GM21717 (cell line): ENCODE results near the gene PARD3.

Experiments
- ATAC-seq: cut with Tn5 transposase; IDR thresholded peaks from one replicate; pipeline ENCODE4 v1.9.1; 2021; ENCODE audit warnings: mild to moderate bottlenecking, moderate library complexity; ENCODE audit not compliant: unreplicated experiment

PARD3 gene

DNA sequence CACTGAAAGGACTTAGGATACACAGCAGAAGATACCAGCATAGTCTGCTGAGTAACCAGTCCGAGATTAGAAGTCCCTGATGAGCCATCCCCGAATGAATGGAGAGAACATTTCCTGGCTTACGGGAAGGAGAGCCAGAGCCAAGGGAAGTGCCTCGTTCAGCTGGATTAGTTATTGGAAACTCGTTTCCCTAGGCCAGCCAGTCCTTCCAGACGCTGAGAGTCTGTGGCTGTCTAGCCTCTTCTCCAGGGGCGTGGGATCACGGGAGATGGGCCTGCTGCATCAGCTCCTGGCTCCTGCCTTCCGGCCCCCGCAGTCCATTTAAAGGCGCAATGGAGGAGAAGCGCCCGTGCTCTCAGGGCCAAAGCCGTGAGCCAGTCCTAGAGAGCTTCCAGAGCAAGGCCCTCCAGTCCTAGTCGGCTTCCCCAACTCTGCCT is 712.8 kb downstream of the PARD3 start:
- ATAC-seq, result no peak

DNA sequence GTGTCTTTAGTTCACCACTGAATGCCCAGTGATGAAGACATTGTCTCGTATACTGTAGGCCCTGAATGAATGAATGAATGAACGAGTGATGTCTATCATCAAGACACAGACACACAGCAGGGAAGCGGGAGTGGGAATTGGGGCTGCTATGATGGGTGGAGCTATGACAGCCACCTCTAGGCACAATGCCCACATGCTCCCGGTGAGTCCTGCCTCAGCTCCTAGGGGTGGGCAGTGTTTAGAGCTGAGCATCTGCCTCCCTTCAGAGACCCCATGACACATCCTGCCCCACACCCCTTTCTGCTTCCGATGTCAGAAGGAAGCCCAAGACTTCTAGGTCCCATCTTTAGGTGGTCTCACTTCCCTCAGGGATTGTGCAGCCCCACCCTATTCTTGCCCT is 714.1 kb downstream of the PARD3 start:
- ATAC-seq, result no peak

DNA sequence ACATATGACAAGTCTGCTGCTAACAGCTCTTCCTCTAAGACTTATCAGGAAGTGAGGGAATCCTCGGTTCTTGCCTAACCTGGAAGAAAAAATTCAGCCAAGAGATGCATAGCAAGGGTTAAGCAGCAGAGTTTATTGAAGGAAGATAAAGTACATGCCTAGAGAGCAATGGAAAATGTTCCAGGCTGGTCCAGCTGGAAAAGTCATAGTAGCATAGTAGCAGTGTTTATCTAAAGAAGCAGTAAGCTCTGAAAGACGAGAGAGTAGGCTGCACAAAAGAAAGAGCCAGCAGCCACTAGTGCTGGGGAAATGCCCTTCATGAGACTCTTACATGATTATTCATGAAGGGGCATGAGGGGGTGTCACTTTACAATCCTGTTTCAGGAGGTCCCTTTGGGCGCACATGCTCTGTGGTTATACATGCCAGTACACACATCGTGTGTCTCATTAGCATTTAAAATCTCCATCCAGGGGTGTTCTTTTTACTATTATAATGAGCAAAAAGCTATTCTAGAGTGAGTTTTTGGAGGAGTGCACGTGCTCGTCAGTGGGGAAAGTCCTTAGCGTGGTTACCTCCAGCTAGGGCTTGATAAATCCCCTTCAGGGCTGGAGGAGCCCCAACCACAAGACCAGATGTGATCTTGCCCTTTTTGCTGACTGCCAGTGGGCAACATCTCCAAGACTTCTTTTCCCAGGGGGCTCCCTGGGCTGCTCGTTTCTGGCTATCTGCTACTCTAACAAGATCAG is 716.1 kb downstream of the PARD3 start:
- ATAC-seq, result no peak

- no peak for ATAC-seq
Observed at GRCh38 chr10:34097682-34098081, 717.4 kb downstream of the PARD3 start.

DNA sequence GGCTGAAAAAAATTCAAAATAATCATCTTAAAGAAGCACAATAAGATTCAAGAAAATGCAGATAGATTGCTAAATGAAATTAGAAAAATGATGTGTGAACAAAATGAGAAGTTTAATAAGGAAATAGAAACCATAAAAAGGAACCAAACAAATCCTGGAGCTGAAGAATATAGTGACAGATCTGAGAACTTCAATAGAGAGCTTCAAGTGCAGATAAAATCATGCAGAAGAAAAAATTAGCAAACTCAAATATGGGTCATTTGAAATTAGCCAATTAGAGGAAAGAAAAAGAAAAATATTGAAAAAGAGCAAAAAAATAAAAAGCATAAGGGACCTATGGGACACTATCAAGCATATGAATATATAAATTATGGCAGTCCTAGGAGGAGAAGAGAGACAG is 720.1 kb downstream of the PARD3 start:
- ATAC-seq, result no peak

DNA sequence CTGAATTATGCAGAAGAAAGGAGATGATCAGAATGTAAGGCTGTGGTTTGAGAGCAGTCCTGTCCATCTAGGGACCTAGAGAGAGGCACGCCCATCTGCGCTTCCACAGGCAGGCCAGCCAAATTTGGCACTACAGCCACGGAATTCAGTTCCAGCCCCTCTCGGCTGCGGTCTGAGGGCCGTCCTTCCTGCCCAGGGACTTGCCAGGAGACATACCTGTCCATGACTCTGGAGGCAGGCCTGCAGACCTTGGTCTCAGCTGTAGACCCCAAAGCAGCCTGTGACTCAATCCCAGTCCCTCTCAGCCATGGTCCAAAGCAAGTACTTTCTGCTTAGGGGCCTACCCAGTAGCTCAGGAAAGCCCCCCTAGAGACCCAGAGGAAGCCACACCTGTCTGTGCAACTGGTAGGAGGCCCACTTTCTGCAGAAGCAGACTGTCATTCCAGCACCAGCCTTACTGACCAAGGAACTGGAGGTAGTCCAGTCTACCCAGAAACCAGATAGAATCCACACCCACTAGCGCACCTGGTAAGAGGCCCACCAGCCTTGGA is 720.9 kb downstream of the PARD3 start:
- no peak for ATAC-seq

DNA sequence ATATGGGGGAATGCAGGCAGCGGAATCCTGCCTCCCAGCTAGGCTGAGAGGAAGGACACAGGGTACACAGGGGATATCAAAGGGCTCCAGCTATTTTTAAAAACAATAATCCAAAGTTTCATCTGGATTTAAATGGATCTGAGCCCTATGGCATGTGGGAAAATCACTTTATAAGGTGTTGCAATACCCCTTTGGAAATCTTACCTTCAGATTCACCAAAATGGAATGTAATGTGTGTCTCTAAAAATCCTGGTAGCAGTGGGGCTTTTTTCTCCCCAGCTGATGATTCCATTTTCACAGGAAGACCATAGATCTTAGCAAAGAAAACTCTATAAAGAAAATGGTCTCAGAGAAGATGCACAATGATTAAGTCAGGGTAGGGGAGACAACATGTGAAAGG is 722.2 kb downstream of the PARD3 start:
- no peak for ATAC-seq

GRCh38 chr10:34091635-34092195 is 723.4 kb downstream of the PARD3 start:
- no peak for ATAC-seq

DNA sequence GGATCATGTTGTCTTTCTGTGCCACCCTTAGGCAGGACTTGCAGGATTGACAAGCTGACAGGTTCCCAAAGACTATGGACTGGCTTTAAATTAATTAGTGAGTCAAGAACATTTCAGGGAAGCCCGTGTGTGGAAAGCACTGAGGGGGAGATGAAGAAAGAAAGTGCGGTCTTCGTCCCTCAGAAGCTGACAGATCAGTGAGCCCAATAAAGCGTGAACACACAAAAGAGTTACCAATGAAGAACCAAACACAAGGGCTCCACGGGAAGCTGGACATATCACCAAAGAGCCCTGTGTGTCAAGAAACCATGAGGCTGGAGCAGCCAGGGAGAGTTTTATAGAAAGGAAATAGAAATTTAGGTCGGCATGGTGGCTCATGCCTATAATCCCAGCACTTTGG is 725.8 kb downstream of the PARD3 start:
- ATAC-seq, result no peak

- no peak for ATAC-seq
Observed at GRCh38 chr10:34088208-34088794, 726.8 kb downstream of the PARD3 start.

DNA sequence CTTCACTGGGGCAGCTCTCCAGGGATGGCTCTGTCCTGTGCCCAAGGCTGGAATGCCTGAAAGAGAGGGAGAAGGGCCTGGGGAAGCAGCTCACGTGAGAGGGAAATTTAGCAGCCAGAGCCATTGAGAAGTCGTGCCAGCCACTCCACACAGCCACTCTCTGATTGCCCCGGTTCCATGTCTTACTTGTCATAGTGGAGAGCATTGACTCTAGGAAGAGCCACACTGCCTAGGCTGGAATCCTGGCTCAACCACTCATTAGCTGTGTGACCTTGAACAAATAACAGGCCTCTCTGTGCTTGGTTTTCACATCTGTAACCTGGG is 728.0 kb downstream of the PARD3 start:
- ATAC-seq, result no peak

DNA sequence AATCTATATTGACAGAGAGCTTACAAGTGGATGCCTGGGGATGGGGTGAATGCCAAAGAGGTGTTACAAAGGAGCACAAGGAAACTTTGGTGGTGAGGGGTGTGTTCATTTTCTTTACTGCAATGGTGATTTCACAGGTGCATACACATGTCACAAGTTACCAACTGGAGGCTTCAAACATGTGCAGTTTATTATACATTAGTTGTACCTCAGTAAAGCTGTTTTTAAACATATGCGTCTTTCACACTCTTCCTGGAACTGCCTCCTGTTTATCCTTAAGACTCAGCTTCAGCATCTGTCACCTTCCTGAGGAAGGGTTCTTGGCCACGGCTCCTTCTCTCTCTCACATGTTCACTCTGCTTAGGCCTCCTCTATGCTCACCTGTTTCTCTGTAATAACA is 731.5 kb downstream of the PARD3 start:
- no peak for ATAC-seq

DNA sequence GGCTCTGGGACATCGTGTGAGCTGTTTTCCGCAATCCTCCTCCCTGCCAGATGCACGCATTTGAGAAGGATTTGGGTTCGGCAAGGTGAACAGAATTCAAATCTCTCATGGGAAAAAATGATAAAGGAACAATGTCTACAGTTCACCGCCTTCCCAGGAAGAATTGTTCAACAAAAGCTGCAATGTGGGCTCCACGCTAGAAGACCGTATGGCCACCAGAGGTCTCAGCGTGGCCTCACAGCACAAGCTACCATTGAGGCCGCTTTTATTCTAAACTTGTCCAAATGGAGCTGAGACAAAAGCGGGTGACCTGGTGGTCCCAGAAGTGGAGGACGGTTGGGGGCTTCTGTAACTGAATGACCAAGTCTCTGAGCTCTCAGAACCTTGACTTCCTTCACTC is 733.1 kb downstream of the PARD3 start:
- ATAC-seq, result no peak

GRCh38 chr10:34081347-34081743 is 733.8 kb downstream of the PARD3 start:
- no peak for ATAC-seq

DNA sequence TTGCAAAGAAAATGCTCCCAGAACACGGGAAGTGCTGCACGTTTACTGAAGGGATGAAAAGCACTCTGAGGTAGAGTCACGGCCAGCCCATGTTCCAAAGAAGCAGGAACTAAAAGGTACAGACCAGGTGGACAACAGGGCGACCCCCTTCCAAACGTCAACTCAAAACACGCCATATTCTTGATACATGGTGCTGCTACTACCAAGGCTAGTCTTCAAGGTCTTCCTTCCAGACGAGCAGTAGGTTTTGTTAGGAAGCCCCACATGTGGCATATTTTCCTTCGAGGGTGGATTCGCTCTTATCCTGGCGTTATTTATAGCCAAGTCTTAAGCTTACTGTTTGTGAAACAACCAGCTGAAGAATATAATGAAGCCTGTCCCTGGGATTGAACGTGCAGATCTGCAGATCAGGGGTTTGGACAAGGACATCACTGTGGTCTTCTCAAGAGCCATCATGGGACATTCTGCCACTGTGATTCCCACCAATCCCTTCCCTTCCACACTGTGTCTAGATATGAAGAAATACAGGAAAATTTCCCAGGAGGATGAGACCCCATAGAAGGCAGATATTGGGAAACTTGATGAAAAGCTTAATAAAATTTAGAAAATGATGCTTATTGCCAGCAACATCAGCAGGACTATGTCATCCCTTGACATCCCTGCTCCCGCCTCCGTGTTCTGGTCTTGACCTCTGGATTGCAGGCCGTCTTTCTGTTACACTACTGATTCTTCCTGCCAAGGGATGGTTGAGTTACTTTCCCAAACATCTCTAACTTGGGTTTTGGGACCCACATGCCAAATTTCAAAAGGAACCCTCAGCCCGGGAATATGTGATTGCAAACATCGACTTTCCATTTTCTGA is 734.4 kb downstream of the PARD3 start:
- ATAC-seq, result no peak

DNA sequence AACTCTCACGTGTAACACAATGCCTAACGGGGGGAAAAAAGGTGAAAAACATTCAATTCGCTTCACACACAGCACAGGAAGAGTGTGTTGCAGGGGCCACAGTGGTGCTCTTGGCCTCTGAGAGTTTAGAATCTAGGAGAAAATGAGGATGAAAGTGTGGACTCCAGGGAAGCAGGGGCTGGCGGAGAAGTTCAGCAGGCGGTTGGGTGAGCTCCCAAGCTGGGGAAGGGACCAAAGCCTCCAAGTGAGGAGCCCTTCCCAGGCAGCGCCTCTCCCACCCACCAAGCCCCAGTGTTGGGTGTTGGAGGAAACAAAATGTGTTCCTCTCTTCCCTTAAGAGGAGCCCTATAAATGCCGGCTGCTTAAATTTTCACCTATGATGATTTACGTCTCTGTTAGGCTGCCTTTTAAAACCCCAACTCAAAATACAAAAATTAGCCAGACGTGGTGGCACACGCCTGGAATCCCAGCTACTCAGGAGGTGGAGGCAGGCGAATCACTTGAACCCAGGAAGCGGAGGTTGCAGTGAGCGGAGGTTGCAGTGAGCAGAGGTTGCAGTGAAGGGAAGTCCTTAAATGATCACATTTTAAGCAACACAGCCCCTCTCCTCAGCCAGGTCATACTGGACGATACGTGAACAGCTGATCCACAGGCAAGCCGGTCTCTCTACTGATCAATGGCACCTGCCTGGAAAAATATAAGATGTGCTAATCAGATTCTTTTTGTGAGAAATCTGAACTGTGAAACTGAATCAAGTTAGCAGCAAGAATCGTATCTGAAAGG is 735.2 kb downstream of the PARD3 start:
- no peak for ATAC-seq

GRCh38 chr10:34078745-34079470 is 736.2 kb downstream of the PARD3 start:
- ATAC-seq, result no peak

DNA sequence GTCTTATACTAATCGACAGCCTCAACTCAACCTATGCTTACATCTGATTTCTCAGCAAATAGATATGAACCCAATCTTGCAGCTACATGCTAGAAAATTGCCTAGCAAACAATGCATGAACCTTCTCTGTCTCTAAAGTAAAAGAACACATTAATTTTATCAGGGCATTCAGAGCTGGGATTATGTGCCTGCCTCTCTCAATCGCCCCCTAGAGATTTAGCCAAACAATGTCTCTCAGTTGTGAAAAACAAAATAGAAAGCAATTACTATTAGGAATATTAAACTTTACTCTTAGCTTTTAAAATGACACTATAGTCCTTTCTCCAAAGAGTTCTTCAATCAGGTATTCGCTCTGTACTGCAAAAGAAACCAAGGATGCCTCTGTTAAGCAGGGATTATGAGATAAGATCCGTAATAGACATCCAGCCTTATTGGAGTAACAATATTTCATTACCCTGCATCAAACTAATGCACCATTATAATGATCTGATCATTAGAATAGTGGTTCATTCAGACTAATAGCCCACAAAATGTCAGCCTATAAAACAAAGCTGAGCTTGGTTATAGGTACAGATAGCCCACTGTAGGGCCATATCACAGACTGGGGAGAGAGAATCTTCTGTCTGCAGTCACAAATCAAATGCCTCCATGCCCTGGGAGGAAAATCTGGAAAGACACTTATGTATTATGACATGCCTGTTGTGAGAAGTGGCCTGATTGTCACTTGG is 736.9 kb downstream of the PARD3 start:
- ATAC-seq, result no peak

DNA sequence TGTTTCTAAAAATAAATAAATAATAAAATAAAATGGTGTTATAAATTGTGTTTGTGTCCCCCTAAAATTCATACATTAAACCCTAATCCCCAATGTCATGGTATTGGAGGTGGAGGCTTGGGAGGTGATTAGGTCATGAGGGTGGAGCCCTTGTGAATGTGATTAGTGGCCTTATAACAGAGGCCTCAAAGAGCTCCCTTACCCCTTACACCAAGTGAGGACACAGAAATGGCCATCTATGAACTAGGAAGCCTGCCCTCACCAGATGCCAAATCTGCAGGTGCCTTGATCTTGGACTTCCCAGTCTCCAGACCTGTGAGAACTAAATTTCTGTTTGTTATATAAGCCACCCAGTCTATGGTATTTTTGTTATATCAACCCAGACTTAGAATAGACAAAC is 738.7 kb downstream of the PARD3 start:
- no peak for ATAC-seq
